SK-N-SH (cell line): ENCODE data around the gene EVC2. TPM values are rescaled to one million over a fixed set of nuclear protein-coding genes. Genes with fewer than 3 reads are reported as not detected.

Experiments used
- CTCF ChIA-PET: fragments of 300-600, 350-600 bp; formaldehyde crosslinking; extraction: SDS; loops from one replicate; lab custom pipeline; 2021; lab: Yijun Ruan, JAX
- POLR2A ChIA-PET: fragments of 350-600 bp; sonication (Branson Sonifier 250); formaldehyde crosslinking; extraction: SDS; loops from one replicate; lab custom pipeline; 2020; ENCODE audit warnings: antibody characterized with exemption, inconsistent platforms; lab: Yijun Ruan, JAX
- DNase-seq: peaks from one replicate; pipeline ENCODE4 v3.0.0; 2012
- H2AFZ ChIP-seq: fragments of 200-600 bp; sonication (generic); 2 replicates; pipeline ENCODE4 v1.8.1; 2016; ENCODE audit warnings: antibody characterized with exemption, mild to moderate bottlenecking, low read depth
- H3F3A ChIP-seq: fragments of 200-600 bp; sonication (generic); replicated peaks from 2 replicates; pipeline ENCODE3; 2016; ENCODE audit warnings: antibody characterized with exemption, mild to moderate bottlenecking; ENCODE audit not compliant: insufficient read depth
- H3K27ac ChIP-seq, 2 experiments: fragments of 200-500 bp in 1 of 2; fragments of 200-600 bp in 1 of 2; sonication (Bioruptor generic) in 1 of 2; sonication (generic), shearing (Covaris generic) in 1 of 2; 2 replicates each; pipeline versions ENCODE4 v1.5.1 to v1.6.1; 2014 to 2016; ENCODE audit warnings: low read depth in 2 of 2, inconsistent platforms in 1 of 2, low read length in 1 of 2, mild to moderate bottlenecking in 1 of 2, mixed read lengths in 1 of 2
- H3K27me3 ChIP-seq: fragments of 200-600 bp; sonication (generic), shearing (Covaris generic); 2 replicates; pipeline ENCODE4 v1.6.1; 2016; ENCODE audit warnings: mixed run types; ENCODE audit not compliant: insufficient read depth
- H3K36me3 ChIP-seq, 2 experiments: fragments of 200-500 bp in 1 of 2; fragments of 200-600 bp in 1 of 2; sonication (Bioruptor generic) in 1 of 2; sonication (generic) in 1 of 2; replicated peaks in 1 of 2; 2 replicates each; pipeline versions ENCODE3 to v1.5.1; 2014 to 2016; ENCODE audit warnings: low read length in 1 of 2, mild to moderate bottlenecking in 1 of 2; ENCODE audit not compliant: insufficient read depth in 2 of 2, control insufficient read depth in 1 of 2
- H3K4me1 ChIP-seq, 2 experiments: fragments of 200-500 bp in 1 of 2; fragments of 200-600 bp in 1 of 2; sonication (Bioruptor generic) in 1 of 2; sonication (generic), shearing (Covaris generic) in 1 of 2; 2 replicates each; pipeline versions ENCODE4 v1.5.1 to v1.6.1; 2014 to 2016; ENCODE audit warnings: low read depth in 1 of 2, low read length in 1 of 2, mixed run types in 1 of 2; ENCODE audit not compliant: insufficient read depth in 2 of 2, control insufficient read depth in 1 of 2
- H3K4me2 ChIP-seq: fragments of 200-600 bp; sonication (generic), shearing (Covaris generic); 2 replicates; pipeline ENCODE4 v1.6.1; 2017; ENCODE audit warnings: mixed run types
- H3K4me3 ChIP-seq, 2 experiments: fragments of 200-500 bp in 1 of 2; fragments of 200-600 bp in 1 of 2; sonication (Bioruptor generic) in 1 of 2; sonication (generic), shearing (Covaris generic) in 1 of 2; 2 replicates each; pipeline versions ENCODE4 v1.5.1 to v1.8.1; 2014 to 2016; ENCODE audit warnings: low read depth in 2 of 2, inconsistent platforms in 1 of 2, low read length in 1 of 2, mild to moderate bottlenecking in 1 of 2, mixed read lengths in 1 of 2, moderate library complexity in 1 of 2
- H3K79me2 ChIP-seq: fragments of 200-600 bp; sonication (generic); 2 replicates; pipeline ENCODE4 v1.8.1; 2017; ENCODE audit warnings: mild to moderate bottlenecking; ENCODE audit not compliant: insufficient read depth
- H3K9ac ChIP-seq: fragments of 200-600 bp; sonication (generic); 2 replicates; pipeline ENCODE4 v1.6.1; 2017; ENCODE audit warnings: mixed run types
- H3K9me2 ChIP-seq: fragments of 200-600 bp; sonication (generic); 2 replicates; pipeline ENCODE4 v1.6.1; 2017; ENCODE audit warnings: mixed run types
- H3K9me3 ChIP-seq: fragments of 200-600 bp; sonication (generic); 2 replicates; pipeline ENCODE4 v1.6.1; 2017; ENCODE audit warnings: mixed run types, mild to moderate bottlenecking, moderate library complexity
- H4K20me1 ChIP-seq: fragments of 200-600 bp; sonication (generic); 2 replicates; pipeline ENCODE4 v1.6.1; 2017; ENCODE audit warnings: mild to moderate bottlenecking, mixed run types; ENCODE audit not compliant: insufficient read depth
- FOSL2 ChIP-seq: IDR thresholded peaks from 2 replicates; pipeline ENCODE4 v1.4.0; 2012; ENCODE audit warnings: low read depth, mild to moderate bottlenecking, moderate library complexity, borderline replicate concordance
- FOXM1 ChIP-seq: IDR thresholded peaks from 2 replicates; pipeline ENCODE4 v1.4.0; 2012; ENCODE audit warnings: low read depth, mild to moderate bottlenecking
- NFIC ChIP-seq: IDR thresholded peaks from 2 replicates; pipeline ENCODE4 v1.4.0; 2012; ENCODE audit warnings: borderline replicate concordance
- NRF1 ChIP-seq: IDR thresholded peaks from 2 replicates; pipeline ENCODE4 v1.6.1; 2012; ENCODE audit warnings: low read depth, mild to moderate bottlenecking, low read length
- RCOR1 ChIP-seq: fragments of 150-350 bp; IDR thresholded peaks from 2 replicates; pipeline ENCODE4 v1.6.1; 2017; ENCODE audit warnings: antibody characterized with exemption, low read length
- TAF1 ChIP-seq: IDR thresholded peaks from 2 replicates; pipeline ENCODE4 v1.6.1; 2012; ENCODE audit warnings: low read depth, mild to moderate bottlenecking, low read length, moderate library complexity, borderline replicate concordance
- TCF12 ChIP-seq: IDR thresholded peaks from 2 replicates; pipeline ENCODE4 v1.4.0; 2012
- TEAD4 ChIP-seq: IDR thresholded peaks from 2 replicates; pipeline ENCODE4 v1.4.0; 2012; ENCODE audit warnings: mild to moderate bottlenecking, borderline replicate concordance; ENCODE audit not compliant: insufficient read depth
- YY1 ChIP-seq: IDR thresholded peaks from 2 replicates; pipeline ENCODE4 v1.4.0; 2012; ENCODE audit warnings: low read depth, mild to moderate bottlenecking
- ZBTB33 ChIP-seq: IDR thresholded peaks from 2 replicates; pipeline ENCODE4 v1.4.0; 2012; ENCODE audit warnings: low read depth, borderline replicate concordance
- WGBS: methylation state at CpG from one replicate; pipeline ENCODE4 v1.1.6; 2017; ENCODE audit warnings: low lambda C conversion rate; 5-methylcytosine and 5-hydroxymethylcytosine counted together
- polyA plus RNA-seq, 3 experiments: library from polyadenylated mRNA; depleted of rRNA; stranded (reverse); fragments of >200 nt; gene quantifications; 2 replicates each; pipeline ENCODE4 v1.2.3, GENCODE V29; 2012
- TF ChIP-seq, protein P1 (sequence below): fragments of 200-600 bp; sonication (generic); IDR thresholded peaks from 2 replicates; pipeline ENCODE4 v1.6.1; 2017; ENCODE audit warnings: antibody characterized with exemption, mild to moderate bottlenecking, moderate library complexity
- TF ChIP-seq, protein P2 (sequence below): fragments of 150-350 bp; IDR thresholded peaks from 2 replicates; pipeline ENCODE4 v1.6.1; 2016; ENCODE audit warnings: mild to moderate bottlenecking, low read depth, low read length

The EVC2 gene
- polyA plus RNA-seq, 1 of the 3 experiments (the other 2 are of a cell fraction), result not detected

DNA sequence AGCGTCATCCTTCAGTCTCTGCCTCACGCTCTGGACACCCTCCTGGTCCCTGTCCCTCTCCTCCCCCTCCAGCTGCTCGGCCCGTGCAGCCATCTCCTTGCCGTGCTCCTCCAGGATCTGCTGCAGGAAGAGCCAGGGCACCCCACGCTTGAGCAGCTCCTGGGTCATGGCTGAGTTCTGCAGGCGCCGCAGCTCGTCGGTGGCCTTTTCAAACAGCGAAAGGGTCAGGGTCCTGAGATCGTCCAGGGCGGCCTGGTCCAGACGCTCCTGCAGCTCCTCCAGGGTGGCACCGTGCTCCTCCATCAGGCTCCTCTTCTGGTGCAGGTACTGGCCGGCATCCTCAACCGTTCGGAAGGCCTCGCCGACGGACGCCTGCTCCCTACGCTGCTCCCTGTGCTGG is 85.8 kb downstream of the EVC2 start:
- H4K20me1 ChIP-seq, result no peaks in the 10 kb centered on the region
- H3K27me3 ChIP-seq, result no peaks in the 10 kb centered on the region
- 70% methylated on average over 9 of the region's 23 CpGs for WGBS
- TF ChIP-seq RCOR1 (no peak), FOXM1 (no peak), NRF1 (no peak), YY1 (no peak), TAF1 (no peak), TEAD4 (no peak), TCF12 (no peak), FOSL2 (no peak), ZBTB33 (no peak), NFIC (no peak)
- TF ChIP-seq, protein P1, sequence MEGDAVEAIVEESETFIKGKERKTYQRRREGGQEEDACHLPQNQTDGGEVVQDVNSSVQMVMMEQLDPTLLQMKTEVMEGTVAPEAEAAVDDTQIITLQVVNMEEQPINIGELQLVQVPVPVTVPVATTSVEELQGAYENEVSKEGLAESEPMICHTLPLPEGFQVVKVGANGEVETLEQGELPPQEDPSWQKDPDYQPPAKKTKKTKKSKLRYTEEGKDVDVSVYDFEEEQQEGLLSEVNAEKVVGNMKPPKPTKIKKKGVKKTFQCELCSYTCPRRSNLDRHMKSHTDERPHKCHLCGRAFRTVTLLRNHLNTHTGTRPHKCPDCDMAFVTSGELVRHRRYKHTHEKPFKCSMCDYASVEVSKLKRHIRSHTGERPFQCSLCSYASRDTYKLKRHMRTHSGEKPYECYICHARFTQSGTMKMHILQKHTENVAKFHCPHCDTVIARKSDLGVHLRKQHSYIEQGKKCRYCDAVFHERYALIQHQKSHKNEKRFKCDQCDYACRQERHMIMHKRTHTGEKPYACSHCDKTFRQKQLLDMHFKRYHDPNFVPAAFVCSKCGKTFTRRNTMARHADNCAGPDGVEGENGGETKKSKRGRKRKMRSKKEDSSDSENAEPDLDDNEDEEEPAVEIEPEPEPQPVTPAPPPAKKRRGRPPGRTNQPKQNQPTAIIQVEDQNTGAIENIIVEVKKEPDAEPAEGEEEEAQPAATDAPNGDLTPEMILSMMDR, result no peak
- H3K9me3 ChIP-seq, result no peaks in the 10 kb centered on the region
- POLR2A ChIA-PET, result no interaction called here
- no peak overlapping the region for H3K4me3 ChIP-seq
- H3K27ac ChIP-seq, result no peak overlapping the region
- CTCF ChIA-PET, result interaction anchor here (1.0 kb wide), 1 partner anchor 29 kb away, joined by 3 read pairs; no protein-coding TSS in a partner anchor
- no peak overlapping the region for H2AFZ ChIP-seq
- H3K4me2 ChIP-seq, result no peak overlapping the region
- H3K9ac ChIP-seq, result no peak overlapping the region
- DNase-seq, result no peak
- no peaks in the 10 kb centered on the region for H3K4me1 ChIP-seq
- no peaks in the 10 kb centered on the region for H3K36me3 ChIP-seq
- H3K9me2 ChIP-seq, result no peaks in the 10 kb centered on the region
- H3F3A ChIP-seq, result no peaks in the 10 kb centered on the region
- no peaks in the 10 kb centered on the region for H3K79me2 ChIP-seq

- DNase-seq, result no peak
- CTCF ChIA-PET, result no interaction called here
- Histone ChIP-seq H3K36me3 (no peaks in the 10 kb centered on the region), H3F3A (no peaks in the 10 kb centered on the region), H4K20me1 (no peaks in the 10 kb centered on the region), H3K27me3 (no peaks in the 10 kb centered on the region), H3K4me2 (no peak overlapping the region), H3K9ac (no peak overlapping the region), H3K79me2 (no peaks in the 10 kb centered on the region), H3K27ac (no peak overlapping the region), H3K4me1 (no peaks in the 10 kb centered on the region), H3K9me3 (no peaks in the 10 kb centered on the region), H3K9me2 (no peaks in the 10 kb centered on the region), H3K4me3 (no peak overlapping the region), H2AFZ (no peak overlapping the region)
- WGBS, result 46% methylated on average over 12 of the region's 14 CpGs
- TF ChIP-seq, protein P1, result no peak
- TF ChIP-seq, protein P2, sequence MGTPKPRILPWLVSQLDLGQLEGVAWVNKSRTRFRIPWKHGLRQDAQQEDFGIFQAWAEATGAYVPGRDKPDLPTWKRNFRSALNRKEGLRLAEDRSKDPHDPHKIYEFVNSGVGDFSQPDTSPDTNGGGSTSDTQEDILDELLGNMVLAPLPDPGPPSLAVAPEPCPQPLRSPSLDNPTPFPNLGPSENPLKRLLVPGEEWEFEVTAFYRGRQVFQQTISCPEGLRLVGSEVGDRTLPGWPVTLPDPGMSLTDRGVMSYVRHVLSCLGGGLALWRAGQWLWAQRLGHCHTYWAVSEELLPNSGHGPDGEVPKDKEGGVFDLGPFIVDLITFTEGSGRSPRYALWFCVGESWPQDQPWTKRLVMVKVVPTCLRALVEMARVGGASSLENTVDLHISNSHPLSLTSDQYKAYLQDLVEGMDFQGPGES, result no peak
- POLR2A ChIA-PET, result no interaction called here
Measured at GRCh38 chr4:5619913-5620625, 88.3 kb downstream of the EVC2 start.
